Astrocyte of the cerebellum (primary cell): ENCODE measurements around the gene LDB3.

Experiments
- DNase-seq: peaks from one replicate; pipeline ENCODE4 v3.0.0-alpha.2; 2011; ENCODE audit warnings: low read depth
- H3K4me3 ChIP-seq: 2 replicates; pipeline ENCODE4 v1.5.1; 2011; ENCODE audit warnings: mild to moderate bottlenecking, low read depth, low read length, moderate library complexity
- CTCF ChIP-seq: IDR thresholded peaks from 2 replicates; pipeline ENCODE4 v1.5.1; 2012; ENCODE audit warnings: low read length, low read depth, moderate library complexity, mild to moderate bottlenecking; ENCODE audit errors: missing control alignments
- in situ Hi-C: cut with HindIII; loops from 2 replicates; pipeline ENCODE4 v1.10.0; 2017; ENCODE audit warnings: low sequenced_read_pairs

LDB3 gene

GRCh38 chr10:86684331-86685097, 16.2 kb downstream of the LDB3 start:
- H3K4me3 ChIP-seq: no peak overlapping the region
- in situ Hi-C loops: no loop called here
- no peak for DNase-seq
- peak; percentile 19 for TF ChIP-seq CTCF

GRCh38 chr10:86685416-86685815, 17.1 kb downstream of the LDB3 start:
- no peak for TF ChIP-seq CTCF
- no peak for DNase-seq
- in situ Hi-C loops: no loop called here
- no peak overlapping the region for H3K4me3 ChIP-seq

GRCh38 chr10:86685893-86686632, 17.8 kb downstream of the LDB3 start:
- no peak overlapping the region for H3K4me3 ChIP-seq
- no peak for DNase-seq
- in situ Hi-C loops: no loop called here
- TF ChIP-seq CTCF: no peak

GRCh38 chr10:86686972-86687371, 18.7 kb downstream of the LDB3 start:
- in situ Hi-C loops: no loop called here
- no peak overlapping the region for H3K4me3 ChIP-seq
- DNase-seq: no peak
- TF ChIP-seq CTCF: no peak

GRCh38 chr10:86687750-86688149, 19.4 kb downstream of the LDB3 start:
- TF ChIP-seq CTCF: no peak
- DNase-seq: peak; percentile 41
- H3K4me3 ChIP-seq: no peak overlapping the region
- in situ Hi-C loops: no loop called here

- no peak overlapping the region for H3K4me3 ChIP-seq
- in situ Hi-C loops: no loop called here
- DNase-seq: peak; percentile 53
- peak; percentile 83 for TF ChIP-seq CTCF
Observed at GRCh38 chr10:86688398-86688921, 20.1 kb downstream of the LDB3 start.
